Measurements from ENCODE around the gene ATP2B2. TPM values are rescaled to one million over a fixed set of nuclear protein-coding genes. Genes with fewer than 3 reads are reported as not detected.

The ATP2B2 gene
- polyA plus RNA-seq, 2 of the 4 experiments (the other 2 are of a cell fraction) = 0.03 to 0.04 TPM

GRCh38 chr3:10468613-10469354, 36.6 kb downstream of the ATP2B2 start:
- WGBS (ENCODE audit: missing lambda C conversion rate) = 32% methylated on average over 13 of the region's 13 CpGs
- FAIRE-seq = no peak
- no peak for DNase-seq (ENCODE audit: low read depth in 1 of 2, low spot score in 1 of 2)
- TF ChIP-seq USF2 (IDR thresholded peaks at IDR 0.05) = no peak
- ChIA-PET POLR2A (no interaction called here), CTCF (no interaction called here)
- no peaks in the 10 kb centered on the region for H3K4me1 ChIP-seq
- H3K27ac ChIP-seq = no peak overlapping the region
- H3K4me2 ChIP-seq = no peak overlapping the region
- H3K4me3 ChIP-seq = no peak overlapping the region
- no peak for ATAC-seq
- H3K9me3 ChIP-seq = no peaks in the 10 kb centered on the region

DNA sequence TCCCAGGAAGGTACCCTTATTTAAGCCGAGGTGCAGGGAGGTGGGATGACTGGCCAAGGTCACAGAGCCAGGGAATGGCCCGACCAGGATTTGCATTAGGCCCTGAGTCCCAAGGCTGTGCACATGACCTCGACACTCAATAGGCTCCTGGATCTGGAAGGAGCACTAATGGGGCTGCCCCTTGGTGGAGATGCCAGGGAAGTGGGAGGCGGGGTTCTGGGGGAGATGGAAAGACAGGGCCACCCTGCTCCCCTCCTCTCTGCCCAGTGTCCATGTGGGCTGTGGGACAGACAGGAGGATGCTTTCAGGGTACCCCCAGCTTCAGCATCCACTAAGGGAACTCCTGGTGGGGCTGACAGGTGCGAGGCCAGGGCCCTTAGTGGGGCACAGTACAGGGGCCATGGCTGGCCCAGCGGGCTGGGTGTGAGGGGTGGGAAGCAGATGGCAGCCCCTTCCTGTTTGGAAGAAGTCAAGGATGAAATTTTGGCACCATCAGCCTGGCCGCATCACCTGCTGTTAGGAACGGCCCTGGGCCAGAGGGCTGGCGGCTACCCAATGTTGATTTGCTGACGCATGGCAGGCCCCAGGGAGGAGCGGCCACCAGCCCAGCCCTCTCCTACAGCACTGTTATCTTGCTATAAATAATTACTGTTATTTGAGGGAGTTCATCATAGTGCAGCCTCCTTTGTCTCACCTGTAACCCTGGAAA, 37.3 kb downstream of the ATP2B2 start:
- no peaks in the 10 kb centered on the region for H3K4me1 ChIP-seq
- TF ChIP-seq PHF8 (IDR thresholded peaks at IDR 0.05; ENCODE audit: borderline replicate concordance, low read depth) (no peak), SREBF2 (IDR thresholded peaks at IDR 0.05) (no peak)
- H3K4me2 ChIP-seq = no peak overlapping the region
- ATAC-seq = no peak
- ChIA-PET CTCF (no interaction called here), POLR2A (no interaction called here)
- H3K4me3 ChIP-seq = no peak overlapping the region
- DNase-seq (ENCODE audit: low read depth in 1 of 2, low spot score in 1 of 2) = no peak
- H3K9me3 ChIP-seq = no peaks in the 10 kb centered on the region
- FAIRE-seq = no peak
- 39% methylated on average over 11 of the region's 11 CpGs for WGBS (ENCODE audit: missing lambda C conversion rate)
- no peak overlapping the region for H3K27ac ChIP-seq

GRCh38 chr3:10467204-10467603, 38.2 kb downstream of the ATP2B2 start:
- WGBS (ENCODE audit: missing lambda C conversion rate) = 43% methylated on average over 5 of the region's 5 CpGs
- TF ChIP-seq HOXA7 (CRISPR knock-in tag; IDR thresholded peaks at IDR 0.05) (no peak), JUN (IDR thresholded peaks at IDR 0.05) (no peak)
- TF ChIP-seq, protein P1, sequence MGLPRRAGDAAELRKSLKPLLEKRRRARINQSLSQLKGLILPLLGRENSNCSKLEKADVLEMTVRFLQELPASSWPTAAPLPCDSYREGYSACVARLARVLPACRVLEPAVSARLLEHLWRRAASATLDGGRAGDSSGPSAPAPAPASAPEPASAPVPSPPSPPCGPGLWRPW (IDR thresholded peaks at IDR 0.05) = no peak
- FAIRE-seq = no peak
- CTCF ChIA-PET = interaction anchor here (1.2 kb wide), 1 partner anchor 271 kb away, joined by 3 read pairs; no protein-coding TSS in a partner anchor
- no peak for DNase-seq (ENCODE audit: low read depth in 1 of 2, low spot score in 1 of 2)
- Histone ChIP-seq H3K4me1 (no peaks in the 10 kb centered on the region), H3K27ac (no peak overlapping the region), H3K9me3 (no peaks in the 10 kb centered on the region), H3K4me2 (no peak overlapping the region), H3K4me3 (no peak overlapping the region)
- POLR2A ChIA-PET = no interaction called here
- no peak for ATAC-seq

GRCh38 chr3:10466186-10466585, 39.2 kb downstream of the ATP2B2 start:
- H3K4me1 ChIP-seq = no peaks in the 10 kb centered on the region
- ATAC-seq (no peak), DNase-seq (ENCODE audit: low read depth in 1 of 2, low spot score in 1 of 2) (no peak), FAIRE-seq (no peak)
- H3K27ac ChIP-seq = no peak overlapping the region
- H3K4me3 ChIP-seq = no peak overlapping the region
- no peak overlapping the region for H3K4me2 ChIP-seq
- H3K9me3 ChIP-seq = no peaks in the 10 kb centered on the region
- CTCF ChIA-PET = interaction anchor here (1.1 to 1.2 kb wide), 2 partner anchors 28 to 272 kb away, joined by 3 read pairs; no protein-coding TSS in a partner anchor
- POLR2A ChIA-PET = no interaction called here
- 13% methylated on average over 5 of the region's 5 CpGs for WGBS (ENCODE audit: missing lambda C conversion rate)
- TF ChIP-seq BHLHE40 (IDR thresholded peaks at IDR 0.05; ENCODE audit: low read depth, low read length) = no peak
- no peak for TF ChIP-seq HEYL (CRISPR knock-in tag; IDR thresholded peaks at IDR 0.05)
- no peak for TF ChIP-seq RFX5 (IDR thresholded peaks at IDR 0.05)
- TF ChIP-seq POLR2AphosphoS2 (conservative IDR thresholded peaks at IDR 0.05; ENCODE audit: low read length) = no peak
- TF ChIP-seq CTCF (IDR thresholded peaks at IDR 0.05) = no peak
- TF ChIP-seq, protein P2, sequence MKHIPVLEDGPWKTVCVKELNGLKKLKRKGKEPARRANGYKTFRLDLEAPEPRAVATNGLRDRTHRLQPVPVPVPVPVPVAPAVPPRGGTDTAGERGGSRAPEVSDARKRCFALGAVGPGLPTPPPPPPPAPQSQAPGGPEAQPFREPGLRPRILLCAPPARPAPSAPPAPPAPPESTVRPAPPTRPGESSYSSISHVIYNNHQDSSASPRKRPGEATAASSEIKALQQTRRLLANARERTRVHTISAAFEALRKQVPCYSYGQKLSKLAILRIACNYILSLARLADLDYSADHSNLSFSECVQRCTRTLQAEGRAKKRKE (CRISPR knock-in tag; IDR thresholded peaks at IDR 0.05; ENCODE audit: low read depth) = no peak
